Stimulated activated naive CD8-positive, alpha-beta T cell treated with anti-CD3 and anti-CD28 coated beads, Interleukin-15, Interleukin-2, amounts not matched to agents 100 ng/mL and 50 ng/mL, for 24 hours (primary cell): ENCODE data around the gene TSHZ1.

Source experiments
- H3K27ac Mint-ChIP-seq: one replicate; pipeline ENCODE4 v1.8.0; 2021; ENCODE audit warnings: mild to moderate bottlenecking, mixed read lengths
- H3K27me3 Mint-ChIP-seq: one replicate; pipeline ENCODE4 v1.8.0; 2021; ENCODE audit warnings: mixed read lengths
- H3K36me3 Mint-ChIP-seq: one replicate; pipeline ENCODE4 v1.8.0; 2021; ENCODE audit warnings: low read depth, mixed read lengths
- H3K4me1 Mint-ChIP-seq: one replicate; pipeline ENCODE4 v1.8.0; 2021; ENCODE audit warnings: low read depth, mixed read lengths
- H3K4me3 Mint-ChIP-seq: one replicate; pipeline ENCODE4 v1.8.0; 2021; ENCODE audit warnings: mild to moderate bottlenecking, mixed read lengths
- H3K9me3 Mint-ChIP-seq: one replicate; pipeline ENCODE4 v1.8.0; 2021; ENCODE audit warnings: mixed read lengths

The TSHZ1 gene

GRCh38 chr18:75251466-75251865 lies 40.9 kb downstream of the TSHZ1 start:
- Mint-ChIP-seq H3K4me1 (peaks cover 65% of the 10 kb centered on the region), H3K4me3 (no peak overlapping the region), H3K9me3 (no peaks in the 10 kb centered on the region), H3K27me3 (no peaks in the 10 kb centered on the region), H3K36me3 (no peaks in the 10 kb centered on the region), H3K27ac (no peak overlapping the region)

GRCh38 chr18:75252136-75252535 lies 41.5 kb downstream of the TSHZ1 start:
- H3K27me3 Mint-ChIP-seq = no peaks in the 10 kb centered on the region
- H3K36me3 Mint-ChIP-seq = no peaks in the 10 kb centered on the region
- H3K4me3 Mint-ChIP-seq = no peak overlapping the region
- no peaks in the 10 kb centered on the region for H3K9me3 Mint-ChIP-seq
- peaks cover 59% of the 10 kb centered on the region for H3K4me1 Mint-ChIP-seq
- H3K27ac Mint-ChIP-seq = no peak overlapping the region

GRCh38 chr18:75253043-75253442 lies 42.4 kb downstream of the TSHZ1 start:
- H3K27ac Mint-ChIP-seq = no peak overlapping the region
- H3K36me3 Mint-ChIP-seq = no peaks in the 10 kb centered on the region
- H3K27me3 Mint-ChIP-seq = no peaks in the 10 kb centered on the region
- peaks cover 55% of the 10 kb centered on the region for H3K4me1 Mint-ChIP-seq
- H3K9me3 Mint-ChIP-seq = no peaks in the 10 kb centered on the region
- no peak overlapping the region for H3K4me3 Mint-ChIP-seq

- no peaks in the 10 kb centered on the region for H3K9me3 Mint-ChIP-seq
- H3K36me3 Mint-ChIP-seq = no peaks in the 10 kb centered on the region
- peaks cover 48% of the 10 kb centered on the region for H3K4me1 Mint-ChIP-seq
- no peaks in the 10 kb centered on the region for H3K27me3 Mint-ChIP-seq
- H3K4me3 Mint-ChIP-seq = no peak overlapping the region
- H3K27ac Mint-ChIP-seq = no peak overlapping the region
Observed at GRCh38 chr18:75253784-75254183, 43.2 kb downstream of the TSHZ1 start.

GRCh38 chr18:75255094-75255493 lies 44.5 kb downstream of the TSHZ1 start:
- H3K36me3 Mint-ChIP-seq = no peaks in the 10 kb centered on the region
- no peak overlapping the region for H3K27ac Mint-ChIP-seq
- no peaks in the 10 kb centered on the region for H3K9me3 Mint-ChIP-seq
- H3K27me3 Mint-ChIP-seq = no peaks in the 10 kb centered on the region
- H3K4me1 Mint-ChIP-seq = peaks cover 46% of the 10 kb centered on the region
- H3K4me3 Mint-ChIP-seq = no peak overlapping the region

GRCh38 chr18:75256376-75256775 lies 45.8 kb downstream of the TSHZ1 start:
- no peaks in the 10 kb centered on the region for H3K36me3 Mint-ChIP-seq
- H3K4me3 Mint-ChIP-seq = no peak overlapping the region
- no peaks in the 10 kb centered on the region for H3K9me3 Mint-ChIP-seq
- no peaks in the 10 kb centered on the region for H3K27me3 Mint-ChIP-seq
- H3K27ac Mint-ChIP-seq = no peak overlapping the region
- H3K4me1 Mint-ChIP-seq = peaks cover 48% of the 10 kb centered on the region

- no peaks in the 10 kb centered on the region for H3K36me3 Mint-ChIP-seq
- H3K9me3 Mint-ChIP-seq = no peaks in the 10 kb centered on the region
- H3K27me3 Mint-ChIP-seq = no peaks in the 10 kb centered on the region
- peaks cover 49% of the 10 kb centered on the region for H3K4me1 Mint-ChIP-seq
- no peak overlapping the region for H3K27ac Mint-ChIP-seq
- H3K4me3 Mint-ChIP-seq = no peak overlapping the region
Observed at GRCh38 chr18:75257605-75258004, 47.0 kb downstream of the TSHZ1 start.

- Mint-ChIP-seq H3K27me3 (no peaks in the 10 kb centered on the region), H3K4me1 (peaks cover 42% of the 10 kb centered on the region), H3K9me3 (no peaks in the 10 kb centered on the region), H3K4me3 (no peak overlapping the region), H3K36me3 (no peaks in the 10 kb centered on the region), H3K27ac (no peak overlapping the region)
Observed at GRCh38 chr18:75261430-75262223, 51.0 kb downstream of the TSHZ1 start.

GRCh38 chr18:75262511-75262910 lies 51.9 kb downstream of the TSHZ1 start:
- no peaks in the 10 kb centered on the region for H3K36me3 Mint-ChIP-seq
- no peak overlapping the region for H3K4me3 Mint-ChIP-seq
- peak overlapping the region; percentile 12 for H3K27ac Mint-ChIP-seq
- H3K4me1 Mint-ChIP-seq = peaks cover 46% of the 10 kb centered on the region
- no peaks in the 10 kb centered on the region for H3K27me3 Mint-ChIP-seq
- no peaks in the 10 kb centered on the region for H3K9me3 Mint-ChIP-seq

- Mint-ChIP-seq H3K9me3 (no peaks in the 10 kb centered on the region), H3K27me3 (no peaks in the 10 kb centered on the region), H3K36me3 (no peaks in the 10 kb centered on the region), H3K4me1 (peaks cover 56% of the 10 kb centered on the region), H3K4me3 (no peak overlapping the region), H3K27ac (no peak overlapping the region)
Observed at GRCh38 chr18:75264195-75264594, 53.6 kb downstream of the TSHZ1 start.

GRCh38 chr18:75264926-75265597 lies 54.5 kb downstream of the TSHZ1 start:
- no peak overlapping the region for H3K4me3 Mint-ChIP-seq
- H3K27ac Mint-ChIP-seq = no peak overlapping the region
- H3K9me3 Mint-ChIP-seq = no peaks in the 10 kb centered on the region
- peaks cover 59% of the 10 kb centered on the region for H3K4me1 Mint-ChIP-seq
- H3K27me3 Mint-ChIP-seq = no peaks in the 10 kb centered on the region
- H3K36me3 Mint-ChIP-seq = no peaks in the 10 kb centered on the region

- H3K4me3 Mint-ChIP-seq = no peak overlapping the region
- H3K9me3 Mint-ChIP-seq = no peaks in the 10 kb centered on the region
- H3K27ac Mint-ChIP-seq = no peak overlapping the region
- no peaks in the 10 kb centered on the region for H3K36me3 Mint-ChIP-seq
- H3K4me1 Mint-ChIP-seq = peaks cover 58% of the 10 kb centered on the region
- H3K27me3 Mint-ChIP-seq = no peaks in the 10 kb centered on the region
Observed at GRCh38 chr18:75265872-75266271, 55.3 kb downstream of the TSHZ1 start.

GRCh38 chr18:75267643-75268363 lies 57.2 kb downstream of the TSHZ1 start:
- no peaks in the 10 kb centered on the region for H3K36me3 Mint-ChIP-seq
- H3K4me1 Mint-ChIP-seq = peaks cover 44% of the 10 kb centered on the region
- no peak overlapping the region for H3K4me3 Mint-ChIP-seq
- no peaks in the 10 kb centered on the region for H3K27me3 Mint-ChIP-seq
- H3K9me3 Mint-ChIP-seq = no peaks in the 10 kb centered on the region
- no peak overlapping the region for H3K27ac Mint-ChIP-seq

GRCh38 chr18:75268364-75268646 lies 57.7 kb downstream of the TSHZ1 start:
- Mint-ChIP-seq H3K27me3 (no peaks in the 10 kb centered on the region), H3K9me3 (no peaks in the 10 kb centered on the region), H3K4me3 (no peak overlapping the region), H3K36me3 (no peaks in the 10 kb centered on the region), H3K4me1 (peaks cover 43% of the 10 kb centered on the region), H3K27ac (no peak overlapping the region)

- Mint-ChIP-seq H3K27me3 (no peaks in the 10 kb centered on the region), H3K4me3 (no peak overlapping the region), H3K27ac (no peak overlapping the region), H3K9me3 (no peaks in the 10 kb centered on the region), H3K4me1 (peaks cover 47% of the 10 kb centered on the region), H3K36me3 (no peaks in the 10 kb centered on the region)
Observed at GRCh38 chr18:75269124-75269680, 58.6 kb downstream of the TSHZ1 start.
